Amygdala (tissue), 56 donors: Measurements from ENCODE around the gene SCYGR6.

Experiments used
- DNase-seq, 56 donors: peaks; one replicate each; lab custom pipeline; 2025; lab: John Stamatoyannopoulos, UW

The SCYGR6 gene

GRCh38 chr2:227716501-227716900, 8.1 kb downstream of the SCYGR6 start:
- DNase-seq, result no peak

GRCh38 chr2:227713291-227713690, 11.3 kb downstream of the SCYGR6 start:
- DNase-seq, result no peak

- DNase-seq, result no peak
Observed at GRCh38 chr2:227710986-227711385, 13.6 kb downstream of the SCYGR6 start.

GRCh38 chr2:227707390-227707789, 17.2 kb downstream of the SCYGR6 start:
- no peak for DNase-seq

- DNase-seq, result no peak
Observed at GRCh38 chr2:227706859-227707258, 17.7 kb downstream of the SCYGR6 start.

GRCh38 chr2:227703961-227704360, 20.6 kb downstream of the SCYGR6 start:
- DNase-seq, result no peak

- no peak for DNase-seq
Observed at GRCh38 chr2:227703280-227703732, 21.3 kb downstream of the SCYGR6 start.

- no peak for DNase-seq
Observed at GRCh38 chr2:227701556-227701955, 23.0 kb downstream of the SCYGR6 start.

GRCh38 chr2:227696990-227697679, 27.4 kb downstream of the SCYGR6 start:
- no peak for DNase-seq

GRCh38 chr2:227687189-227687588, 37.4 kb downstream of the SCYGR6 start:
- DNase-seq, result no peak

- no peak for DNase-seq
Observed at GRCh38 chr2:227684258-227684657, 40.3 kb downstream of the SCYGR6 start.

GRCh38 chr2:227677928-227678327, 46.6 kb downstream of the SCYGR6 start:
- no peak for DNase-seq

GRCh38 chr2:227674485-227674884, 50.1 kb downstream of the SCYGR6 start:
- DNase-seq, result no peak
